Endothelial cell of umbilical vein (primary cell): ENCODE measurements around the gene GNAO1. TPM values are rescaled to one million over a fixed set of nuclear protein-coding genes. Genes with fewer than 3 reads are reported as not detected.

Source experiments
- BruUV-seq: library from RNA; stranded (reverse); fragments of 400-500 nt; replicated peaks from 2 replicates; lab custom pipeline; 2021; lab: Mats Ljungman, UMichigan
- CTCF ChIA-PET: fragments of 300-600, 350-600 bp; sonication (Branson Sonifier 250); formaldehyde crosslinking; loops from one replicate; lab custom pipeline; 2021; ENCODE audit warnings: antibody characterized with exemption, inconsistent platforms; lab: Charles Lee
- POLR2A ChIA-PET: fragments of 300-600, 350-600 bp; sonication (Branson Sonifier 250); formaldehyde crosslinking; loops from one replicate; lab custom pipeline; 2021; ENCODE audit warnings: antibody characterized with exemption, inconsistent platforms; lab: Charles Lee
- DNase-seq: peaks from one replicate; pipeline ENCODE4 v3.0.0-alpha.2; 2011; ENCODE audit warnings: low read depth, low spot score
- FAIRE-seq: peaks from 2 replicates; lab custom pipeline; 2011; peaks lifted over from hg19 to GRCh38; lab: Jason Lieb, UNC
- H2AFZ ChIP-seq: 2 replicates; pipeline ENCODE4 v1.6.0; 2012; ENCODE audit warnings: low read depth, low read length, control low read depth, inconsistent platforms
- H3K27ac ChIP-seq: 2 replicates; pipeline ENCODE4 v1.5.1; 2011; ENCODE audit warnings: low read depth, mild to moderate bottlenecking, control low read depth, low read length, moderate library complexity; ENCODE audit not compliant: insufficient read depth
- H3K27me3 ChIP-seq, 2 experiments: 2 replicates each; pipeline versions ENCODE4 v1.6.0 to v1.6.1; 2011; ENCODE audit warnings: low read length in 2 of 2, mixed read lengths in 1 of 2; ENCODE audit not compliant: control insufficient read depth in 2 of 2, insufficient read depth in 2 of 2
- H3K36me3 ChIP-seq, 2 experiments: 2 replicates in 1 of 2; 3 replicates in 1 of 2; pipeline ENCODE4 v1.5.1; 2011; ENCODE audit warnings: low read length in 2 of 2, mild to moderate bottlenecking in 1 of 2, moderate library complexity in 1 of 2; ENCODE audit not compliant: control insufficient read depth in 2 of 2, insufficient read depth in 2 of 2; ENCODE audit errors: extremely low read depth in 1 of 2
- H3K4me1 ChIP-seq: 3 replicates; pipeline ENCODE4 v1.5.1; 2011; ENCODE audit warnings: mild to moderate bottlenecking, low read length; ENCODE audit not compliant: control insufficient read depth, insufficient read depth; ENCODE audit errors: extremely low read depth
- H3K4me2 ChIP-seq: 2 replicates; pipeline ENCODE4 v1.6.1; 2011; ENCODE audit warnings: low read length, control low read depth, mixed read lengths; ENCODE audit not compliant: insufficient read depth
- H3K4me3 ChIP-seq, 3 experiments: fragments of 200-600 bp in 1 of 3; sonication (generic), shearing (Covaris generic) in 1 of 3; replicated peaks in 1 of 3; 2 replicates each; pipeline ENCODE4 v1.5.1; 2011 to 2016; ENCODE audit warnings: control low read depth in 3 of 3, low read length in 3 of 3, mild to moderate bottlenecking in 2 of 3, inconsistent platforms in 1 of 3, low read depth in 1 of 3, moderate library complexity in 1 of 3; ENCODE audit not compliant: insufficient read depth in 1 of 3
- H3K79me2 ChIP-seq: 2 replicates; pipeline ENCODE4 v1.6.0; 2012; ENCODE audit warnings: low read length, inconsistent platforms; ENCODE audit not compliant: control insufficient read depth, insufficient read depth
- H3K9ac ChIP-seq: replicated peaks from 2 replicates; pipeline ENCODE3; 2011; ENCODE audit warnings: low read length, control low read depth; ENCODE audit not compliant: insufficient read depth; ENCODE audit errors: extremely low read depth
- H3K9me1 ChIP-seq: replicated peaks from 3 replicates; pipeline ENCODE4 v1.6.0; 2011; ENCODE audit warnings: mild to moderate bottlenecking, low read length; ENCODE audit not compliant: control insufficient read depth, insufficient read depth; ENCODE audit errors: extremely low read depth
- H3K9me3 ChIP-seq: replicated peaks from 2 replicates; pipeline ENCODE4 v1.5.1; 2012; ENCODE audit warnings: low read length, inconsistent platforms; ENCODE audit not compliant: control insufficient read depth, insufficient read depth
- H4K20me1 ChIP-seq: replicated peaks from 2 replicates; pipeline ENCODE3; 2011; ENCODE audit warnings: mild to moderate bottlenecking, low read length; ENCODE audit not compliant: control insufficient read depth, insufficient read depth; ENCODE audit errors: extremely low read depth
- CTCF ChIP-seq, 2 donors: IDR thresholded peaks; 1 replicate in 1 of 2; 2 replicates in 1 of 2; pipeline ENCODE4 v1.5.1; 2011; ENCODE audit warnings: low read length in 2 of 2, mild to moderate bottlenecking in 2 of 2, moderate library complexity in 2 of 2, control low read depth in 1 of 2, inconsistent platforms in 1 of 2, low read depth in 1 of 2; ENCODE audit not compliant: insufficient read depth in 1 of 2; ENCODE audit errors: extremely low read depth in 1 of 2
- EZH2 ChIP-seq: IDR thresholded peaks from 2 replicates; pipeline ENCODE4 v1.6.1; 2012; ENCODE audit warnings: borderline replicate concordance, low read depth, mild to moderate bottlenecking, moderate library complexity, low read length, inconsistent platforms; ENCODE audit not compliant: severe bottlenecking
- FOS ChIP-seq: IDR thresholded peaks from 2 replicates; pipeline ENCODE4 v1.6.1; 2011; ENCODE audit warnings: mild to moderate bottlenecking, low read length, moderate library complexity, borderline replicate concordance; ENCODE audit not compliant: insufficient read depth
- GATA2 ChIP-seq: IDR thresholded peaks from 2 replicates; pipeline ENCODE4 v1.7.0; 2011; ENCODE audit warnings: low read depth, mild to moderate bottlenecking, moderate library complexity, mixed read lengths, low read length; ENCODE audit not compliant: insufficient read length, insufficient read depth
- JUN ChIP-seq: IDR thresholded peaks from 2 replicates; pipeline ENCODE4 v1.6.1; 2011; ENCODE audit warnings: borderline replicate concordance, low read depth; ENCODE audit not compliant: insufficient read length, insufficient read depth
- MAX ChIP-seq: IDR thresholded peaks from 2 replicates; pipeline ENCODE4 v1.6.1; 2011; ENCODE audit not compliant: insufficient read depth, insufficient read length
- MYC ChIP-seq: IDR thresholded peaks from one replicate; pipeline ENCODE4 v1.6.1; 2011; ENCODE audit warnings: mild to moderate bottlenecking, low read depth, low read length
- POLR2A ChIP-seq: IDR thresholded peaks from 2 replicates; pipeline ENCODE4 v1.6.1; 2012; ENCODE audit warnings: low read depth, mild to moderate bottlenecking, control low read depth, low read length
- POLR2AphosphoS5 ChIP-seq: IDR thresholded peaks from 2 replicates; pipeline ENCODE4 v1.6.1; 2012; ENCODE audit warnings: low read depth, mild to moderate bottlenecking, control low read depth, low read length, moderate library complexity; ENCODE audit not compliant: insufficient read depth
- dilution Hi-C: fragments of 300-500 bp; cut with MboI; formaldehyde crosslinking; loops from one replicate; pipeline ENCODE4 v1.15.0; 2019; ENCODE audit warnings: low sequenced_read_pairs; ENCODE audit not compliant: extremely low pct_ligation_motif_present
- intact Hi-C: fragments of 100-400 bp; cut with micrococcal nuclease; formaldehyde crosslinking; loops from one replicate; pipeline ENCODE4 v1.10.0; 2022
- polyA plus RNA-seq, 4 experiments: library from polyadenylated mRNA; depleted of rRNA in 3 of 4; stranded (reverse) in 3 of 4; unstranded in 1 of 4; fragments of >200 nt; gene quantifications; 2 replicates each; pipeline versions ENCODE4 v1.2.1 to v1.2.3, GENCODE V29; 2011 to 2012; ENCODE audit warnings: missing spikeins in 1 of 4
- total RNA-seq: library from RNA; stranded (reverse); gene quantifications from 2 replicates; pipeline ENCODE4 v1.2.3, GENCODE V29; 2021

The GNAO1 gene
- total and polyA plus RNA-seq, 2 donors (not counting 3 experiments of a cell fraction or from before 2014, with no cell fraction given), result not detected

- no TSS peak for BruUV-seq
- no peak for FAIRE-seq
Observed at GRCh38 chr16:56314244-56314850, 123.1 kb downstream of the GNAO1 start.

More at GRCh38 chr16:56314244-56314850, 123.1 kb downstream of the GNAO1 start:
- H3K36me3 ChIP-seq, result no peaks in the 10 kb centered on the region
- no peaks in the 10 kb centered on the region for H4K20me1 ChIP-seq
- H3K4me1 ChIP-seq, result no peaks in the 10 kb centered on the region
- H3K4me2 ChIP-seq, result no peak overlapping the region
- no peaks in the 10 kb centered on the region for H3K9me3 ChIP-seq
- no peak for TF ChIP-seq POLR2AphosphoS5
- TF ChIP-seq CTCF (IDR thresholded peaks at IDR 0.05; ENCODE audit: extremely low read depth in 1 of 2, insufficient read depth in 1 of 2, low read depth in 1 of 2, low read length in 2 of 2), result no peak
- TF ChIP-seq MAX, result no peak
- no peak for TF ChIP-seq POLR2A
- no peak for TF ChIP-seq FOS
- TF ChIP-seq GATA2, result no peak
- TF ChIP-seq MYC, result no peak
- no peak for TF ChIP-seq EZH2
- no peak for TF ChIP-seq JUN
- no peaks in the 10 kb centered on the region for H3K9me1 ChIP-seq
- H3K27me3 ChIP-seq, result peaks cover 2 to 6% of the 10 kb centered on the region in 2 experiments
- intact Hi-C loops (loop anchor here (10.0 kb wide), 3 partner anchors 120 to 470 kb away; partner anchors contain the start of gene GNAO1), dilution Hi-C loops (no loop called here)
- no peak for DNase-seq
- H3K79me2 ChIP-seq, result no peaks in the 10 kb centered on the region
- H3K9ac ChIP-seq, result no peak overlapping the region
- CTCF ChIA-PET, result no interaction called here
- no peak overlapping the region for H3K27ac ChIP-seq
- H3K4me3 ChIP-seq, result no peak overlapping the region
- POLR2A ChIA-PET, result no interaction called here
- no peak overlapping the region for H2AFZ ChIP-seq
